Measurements from ENCODE around the gene PLXNA3. TPM values are rescaled to one million over a fixed set of nuclear protein-coding genes. Genes with fewer than 3 reads are reported as not detected.

Gene PLXNA3
- total and polyA plus RNA-seq, 12 donors, result 2.1 to 83.6 (median 24.8) TPM

DNA sequence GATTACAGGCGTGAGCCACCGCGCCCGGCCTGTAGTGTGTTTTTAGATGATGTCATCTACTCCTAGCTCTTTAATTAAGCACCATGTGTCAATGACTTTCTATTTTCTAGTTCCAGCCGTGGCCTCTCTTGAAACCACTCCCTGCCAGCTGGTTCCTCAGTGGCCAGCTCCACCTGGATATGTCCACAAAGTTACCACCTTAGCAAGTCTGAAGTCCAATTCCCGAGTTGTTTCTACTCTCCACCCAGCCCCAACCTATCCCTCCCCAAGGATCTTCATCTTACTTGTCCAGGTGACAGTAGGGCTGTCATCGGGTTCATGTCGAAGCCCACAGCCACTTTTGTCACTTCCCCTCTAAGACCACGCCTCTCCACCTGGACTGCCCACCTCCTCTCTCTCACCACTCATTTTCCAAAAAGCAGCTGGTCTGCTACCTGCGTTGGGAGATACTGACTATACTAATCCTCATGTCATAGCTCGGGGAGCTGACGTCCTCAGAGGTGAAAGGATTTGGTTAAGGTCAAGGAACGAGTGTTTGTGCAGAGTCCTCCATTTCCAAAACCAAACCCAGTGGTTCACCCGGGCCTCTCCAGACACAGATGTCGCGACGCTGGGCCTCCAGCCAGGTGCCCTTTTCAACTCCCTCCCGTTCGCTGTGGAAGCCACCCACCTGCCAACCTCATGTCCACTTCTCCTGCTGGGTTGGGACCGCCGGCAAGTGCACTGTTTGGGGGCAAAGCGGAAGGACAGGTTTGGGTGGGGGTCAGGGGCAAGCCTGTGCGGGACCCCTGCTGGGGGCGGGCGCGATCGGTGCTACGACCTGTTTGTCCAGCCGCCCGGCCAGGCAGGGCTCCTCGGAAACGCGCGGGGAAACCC, 57.2 kb downstream of the PLXNA3 start:
- H3K9me3 ChIP-seq (replicated peaks in 1 of 3), result no peaks in the 10 kb centered on the region
- no peaks in the 10 kb centered on the region for H3K36me3 ChIP-seq (replicated peaks in 1 of 2)
- H3K4me1 ChIP-seq (replicated peaks in 1 of 2), result peaks cover 16 to 22% of the 10 kb centered on the region in 2 donors
- no peak for TF ChIP-seq POLR2A (IDR thresholded peaks at IDR 0.05)
- TF ChIP-seq, protein P1, sequence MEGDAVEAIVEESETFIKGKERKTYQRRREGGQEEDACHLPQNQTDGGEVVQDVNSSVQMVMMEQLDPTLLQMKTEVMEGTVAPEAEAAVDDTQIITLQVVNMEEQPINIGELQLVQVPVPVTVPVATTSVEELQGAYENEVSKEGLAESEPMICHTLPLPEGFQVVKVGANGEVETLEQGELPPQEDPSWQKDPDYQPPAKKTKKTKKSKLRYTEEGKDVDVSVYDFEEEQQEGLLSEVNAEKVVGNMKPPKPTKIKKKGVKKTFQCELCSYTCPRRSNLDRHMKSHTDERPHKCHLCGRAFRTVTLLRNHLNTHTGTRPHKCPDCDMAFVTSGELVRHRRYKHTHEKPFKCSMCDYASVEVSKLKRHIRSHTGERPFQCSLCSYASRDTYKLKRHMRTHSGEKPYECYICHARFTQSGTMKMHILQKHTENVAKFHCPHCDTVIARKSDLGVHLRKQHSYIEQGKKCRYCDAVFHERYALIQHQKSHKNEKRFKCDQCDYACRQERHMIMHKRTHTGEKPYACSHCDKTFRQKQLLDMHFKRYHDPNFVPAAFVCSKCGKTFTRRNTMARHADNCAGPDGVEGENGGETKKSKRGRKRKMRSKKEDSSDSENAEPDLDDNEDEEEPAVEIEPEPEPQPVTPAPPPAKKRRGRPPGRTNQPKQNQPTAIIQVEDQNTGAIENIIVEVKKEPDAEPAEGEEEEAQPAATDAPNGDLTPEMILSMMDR (IDR thresholded peaks at IDR 0.05), result no peak
- 21 to 59% (median 52%) methylated on average over 10 to 34 of the region's 34 CpGs for WGBS, 4 donors
- H3K27me3 ChIP-seq, result no peaks in the 10 kb centered on the region
- intact Hi-C loops (cut with DNase I), result no loop called here
- peak overlapping the region in 4 of 5 donors; percentile 51 to 94 (median 88) for H3K27ac ChIP-seq
- peak in 6 of 7 donors; percentile 33 to 72 (median 52) for DNase-seq
- peak overlapping the region; percentile 29 to 62 (median 46) for H3K4me3 ChIP-seq

- 0 to 30% (median 20%) methylated on average over 18 to 45 of the region's 59 CpGs; no CpG with 5 or more reads in 1 of the 4 donors for WGBS, 4 donors
- no peaks in the 10 kb centered on the region for H3K27me3 ChIP-seq
- H3K4me3 ChIP-seq, result peak within 1 kb of the TSS; percentile 29 to 62 (median 46)
- peak within 1 kb of the TSS; percentile 71 to 94 (median 87) for H3K27ac ChIP-seq
- no peaks in the 10 kb centered on the region for H3K36me3 ChIP-seq (replicated peaks in 1 of 2)
- TF ChIP-seq, protein P1 (IDR thresholded peaks at IDR 0.05), result no peak
- TF ChIP-seq POLR2A (IDR thresholded peaks at IDR 0.05), result peak; percentile 57 to 71
- H3K4me1 ChIP-seq (replicated peaks in 1 of 2), result peaks cover 16 to 22% of the 10 kb centered on the region in 2 donors
- intact Hi-C loops (cut with DNase I), result no loop called here
- DNase-seq, result peak; percentile 93 to 95 (median 93)
- no peaks in the 10 kb centered on the region for H3K9me3 ChIP-seq (replicated peaks in 1 of 3)
Measured at GRCh38 chrX:154515966-154516655, 58.0 kb downstream of the PLXNA3 start, which contains the start of gene FAM3A. Gene FAM3A (minus strand): TSS chrX:154516232. CDS start chrX:154515772, 460 bp downstream.

DNA sequence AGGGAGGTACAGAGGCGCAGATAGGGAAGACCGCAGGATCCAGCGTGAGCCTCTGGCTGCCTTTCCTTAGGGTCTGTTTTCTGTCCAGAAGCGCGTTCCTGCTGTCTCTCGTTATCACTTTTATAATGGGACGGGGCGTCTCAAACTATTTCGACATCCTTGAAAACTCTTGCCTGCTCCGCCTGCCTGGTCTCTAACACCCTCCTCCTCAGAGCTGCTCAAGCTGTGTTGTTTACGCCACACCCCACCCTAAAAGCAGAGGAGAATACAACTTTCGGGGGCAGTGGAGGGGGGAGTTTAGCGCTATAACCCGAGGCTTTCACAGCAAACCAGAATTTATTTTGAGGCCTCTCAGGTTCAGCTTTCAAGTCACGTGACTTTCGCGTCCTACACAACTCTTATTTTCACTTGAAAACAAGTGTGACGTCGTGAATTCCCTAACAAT, 58.6 kb downstream of the PLXNA3 start:
- 10 to 43% (median 29%) methylated on average over 8 to 19 of the region's 19 CpGs for WGBS, 4 donors
- DNase-seq, result peak in 3 of 7 donors; percentile 22 to 42 (median 39)
- TF ChIP-seq, protein P1 (IDR thresholded peaks at IDR 0.05), result no peak

More for the DNA sequence above, 58.6 kb downstream of the PLXNA3 start:
- H3K36me3 ChIP-seq (replicated peaks in 1 of 2), result no peaks in the 10 kb centered on the region
- no peaks in the 10 kb centered on the region for H3K9me3 ChIP-seq (replicated peaks in 1 of 3)
- peak overlapping the region in 2 of 4 donors; percentile 8 to 62 for H3K4me3 ChIP-seq
- peak overlapping the region; percentile 71 to 94 (median 87) for H3K27ac ChIP-seq
- no peaks in the 10 kb centered on the region for H3K27me3 ChIP-seq
- peaks cover 16 to 22% of the 10 kb centered on the region in 2 donors for H3K4me1 ChIP-seq (replicated peaks in 1 of 2)
- intact Hi-C loops (cut with DNase I), result no loop called here

Data from adrenal gland (tissue), 12 donors.